PC-3 (cell line): ENCODE results near the gene NXPH2. TPM values are rescaled to one million over a fixed set of nuclear protein-coding genes. Genes with fewer than 3 reads are reported as not detected.
A peak's percentile ranks its signal among the peaks of the same experiment; 100 is the strongest.

Source experiments
- ATAC-seq: fragments of 200-7000 bp; cut with Tn5 transposase; 2 replicates; pipeline ENCODE4 v1.9.1; 2020; ENCODE audit warnings: mild to moderate bottlenecking, moderate library complexity
- BruUV-seq: library from RNA; stranded (reverse); fragments of 400-500 nt; replicated peaks from 2 replicates; lab custom pipeline; 2021; lab: Mats Ljungman, UMichigan
- CTCF ChIA-PET: fragments of 300-600 bp; sonication (Branson Sonifier 250); formaldehyde crosslinking; loops from one replicate; lab custom pipeline; 2022; ENCODE audit warnings: antibody characterized with exemption; lab: Charles Lee
- POLR2A ChIA-PET: fragments of 300-600 bp; sonication (Branson Sonifier 250); formaldehyde crosslinking; loops from one replicate; lab custom pipeline; 2022; ENCODE audit warnings: antibody characterized with exemption; ENCODE audit not compliant: unreplicated experiment; lab: Charles Lee
- DNase-seq: peaks from one replicate; pipeline ENCODE4 v3.0.0-alpha.2; 2015
- H2AFZ ChIP-seq: fragments of 300-600 bp; sonication (generic); 2 replicates; pipeline ENCODE4 v1.6.0; 2016; ENCODE audit warnings: antibody characterized with exemption, low read length
- H3F3A ChIP-seq: fragments of 300-600 bp; sonication (generic); one replicate; pipeline ENCODE4 v1.6.0; 2017; ENCODE audit warnings: antibody characterized with exemption, low read length, control low read depth, mild to moderate bottlenecking; ENCODE audit not compliant: unreplicated experiment
- H3K27ac ChIP-seq: fragments of 300-600 bp; sonication (generic); 2 replicates; pipeline ENCODE4 v1.5.1; 2016; ENCODE audit warnings: mild to moderate bottlenecking, low read length
- H3K27me3 ChIP-seq: fragments of 300-600 bp; sonication (generic); 2 replicates; pipeline ENCODE4 v1.6.1; 2016; ENCODE audit warnings: low read length, mixed read lengths
- H3K36me3 ChIP-seq: fragments of 300-600 bp; sonication (generic); 2 replicates; pipeline ENCODE4 v1.6.1; 2016; ENCODE audit warnings: low read depth, mixed run types, low read length, mixed read lengths
- H3K4me1 ChIP-seq: fragments of 300-600 bp; sonication (generic); 2 replicates; pipeline ENCODE4 v1.5.1; 2016; ENCODE audit warnings: low read length; ENCODE audit not compliant: insufficient read depth
- H3K4me2 ChIP-seq: fragments of 300-600 bp; sonication (generic); 2 replicates; pipeline ENCODE4 v1.6.0; 2016; ENCODE audit warnings: low read length
- H3K4me3 ChIP-seq: fragments of 300-600 bp; sonication (generic); 2 replicates; pipeline ENCODE4 v1.5.1; 2016; ENCODE audit warnings: mild to moderate bottlenecking, low read length, mixed read lengths
- H3K79me2 ChIP-seq: fragments of 300-600 bp; sonication (generic); 2 replicates; pipeline ENCODE4 v1.6.1; 2017; ENCODE audit warnings: low read length, mixed read lengths
- H3K9ac ChIP-seq: fragments of 300-600 bp; sonication (generic); 2 replicates; pipeline ENCODE4 v1.6.0; 2016; ENCODE audit warnings: mild to moderate bottlenecking, low read length
- H3K9me2 ChIP-seq: fragments of 300-600 bp; sonication (generic); replicated peaks from 2 replicates; pipeline ENCODE4 v1.6.1; 2016; ENCODE audit warnings: mixed run types, low read length, mixed read lengths
- H3K9me3 ChIP-seq: fragments of 300-600 bp; sonication (generic); 2 replicates; pipeline ENCODE4 v1.6.1; 2016; ENCODE audit warnings: low read length, mixed read lengths
- H4K20me1 ChIP-seq: fragments of 300-600 bp; sonication (generic); 2 replicates; pipeline ENCODE4 v1.6.1; 2016; ENCODE audit warnings: low read length, mixed read lengths
- EZH2 ChIP-seq: fragments of 300-600 bp; sonication (generic); IDR thresholded peaks from one replicate; pipeline ENCODE4 v1.6.1; 2017; ENCODE audit warnings: antibody characterized with exemption, mild to moderate bottlenecking, low read length; ENCODE audit not compliant: unreplicated experiment
- EZH2phosphoT487 ChIP-seq: fragments of 300-600 bp; sonication (generic); IDR thresholded peaks from 2 replicates; pipeline ENCODE4 v1.6.1; 2018; ENCODE audit warnings: mild to moderate bottlenecking, antibody characterized with exemption, low read length, borderline replicate concordance
- intact Hi-C: fragments of 100-400 bp; cut with micrococcal nuclease; formaldehyde crosslinking; loops from 2 replicates; pipeline ENCODE4 v1.9.0; 2023
- total RNA-seq: library from RNA; depleted of rRNA; stranded (reverse); fragments of >200 nt; gene quantifications from 2 replicates; pipeline ENCODE4 v1.2.3, GENCODE V29; 2014
- TF ChIP-seq, protein P1 (sequence below): fragments of 300-600 bp; sonication (generic); conservative IDR thresholded peaks from 2 replicates; pipeline ENCODE4 v1.5.1; 2017; ENCODE audit warnings: antibody characterized with exemption, low read depth, mild to moderate bottlenecking, low read length

The NXPH2 gene
- total RNA-seq, 1 experiment from 2014 or later: not detected

DNA sequence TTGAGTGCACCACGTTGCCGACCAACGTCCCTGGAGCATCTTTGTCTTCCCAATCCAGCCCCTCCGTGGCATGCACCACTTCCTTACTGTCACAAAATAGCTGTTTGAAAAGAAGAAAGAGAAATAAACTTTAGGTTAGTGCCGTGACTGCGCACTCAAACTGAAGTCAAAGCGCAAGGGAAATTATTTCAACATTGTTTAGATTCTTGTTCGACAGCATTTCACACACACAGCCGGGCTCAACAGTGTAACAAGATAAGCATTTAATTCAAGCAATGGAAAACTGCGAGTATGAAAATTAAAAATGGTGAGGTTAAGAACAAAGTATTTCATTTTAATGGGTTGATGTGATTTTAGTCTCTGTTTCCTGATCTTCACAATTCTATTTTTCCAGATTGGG, 108.6 kb downstream of the NXPH2 start:
- Histone ChIP-seq H2AFZ (no peak overlapping the region), H3K9ac (no peak overlapping the region), H3K4me1 (no peaks in the 10 kb centered on the region), H3K27me3 (no peaks in the 10 kb centered on the region), H3F3A (no peaks in the 10 kb centered on the region), H3K27ac (no peak overlapping the region), H3K4me2 (no peak overlapping the region), H4K20me1 (no peaks in the 10 kb centered on the region), H3K79me2 (no peaks in the 10 kb centered on the region), H3K9me2 (no peaks in the 10 kb centered on the region), H3K36me3 (no peaks in the 10 kb centered on the region), H3K9me3 (no peaks in the 10 kb centered on the region), H3K4me3 (no peak overlapping the region)
- no peak for DNase-seq
- ChIA-PET POLR2A (no interaction called here), CTCF (no interaction called here)
- TF ChIP-seq EZH2phosphoT487 (no peak), EZH2 (no peak)
- TF ChIP-seq, protein P1, sequence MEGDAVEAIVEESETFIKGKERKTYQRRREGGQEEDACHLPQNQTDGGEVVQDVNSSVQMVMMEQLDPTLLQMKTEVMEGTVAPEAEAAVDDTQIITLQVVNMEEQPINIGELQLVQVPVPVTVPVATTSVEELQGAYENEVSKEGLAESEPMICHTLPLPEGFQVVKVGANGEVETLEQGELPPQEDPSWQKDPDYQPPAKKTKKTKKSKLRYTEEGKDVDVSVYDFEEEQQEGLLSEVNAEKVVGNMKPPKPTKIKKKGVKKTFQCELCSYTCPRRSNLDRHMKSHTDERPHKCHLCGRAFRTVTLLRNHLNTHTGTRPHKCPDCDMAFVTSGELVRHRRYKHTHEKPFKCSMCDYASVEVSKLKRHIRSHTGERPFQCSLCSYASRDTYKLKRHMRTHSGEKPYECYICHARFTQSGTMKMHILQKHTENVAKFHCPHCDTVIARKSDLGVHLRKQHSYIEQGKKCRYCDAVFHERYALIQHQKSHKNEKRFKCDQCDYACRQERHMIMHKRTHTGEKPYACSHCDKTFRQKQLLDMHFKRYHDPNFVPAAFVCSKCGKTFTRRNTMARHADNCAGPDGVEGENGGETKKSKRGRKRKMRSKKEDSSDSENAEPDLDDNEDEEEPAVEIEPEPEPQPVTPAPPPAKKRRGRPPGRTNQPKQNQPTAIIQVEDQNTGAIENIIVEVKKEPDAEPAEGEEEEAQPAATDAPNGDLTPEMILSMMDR: no peak
- BruUV-seq: no TSS peak
- intact Hi-C loops: no loop called here
- ATAC-seq: no peak

DNA sequence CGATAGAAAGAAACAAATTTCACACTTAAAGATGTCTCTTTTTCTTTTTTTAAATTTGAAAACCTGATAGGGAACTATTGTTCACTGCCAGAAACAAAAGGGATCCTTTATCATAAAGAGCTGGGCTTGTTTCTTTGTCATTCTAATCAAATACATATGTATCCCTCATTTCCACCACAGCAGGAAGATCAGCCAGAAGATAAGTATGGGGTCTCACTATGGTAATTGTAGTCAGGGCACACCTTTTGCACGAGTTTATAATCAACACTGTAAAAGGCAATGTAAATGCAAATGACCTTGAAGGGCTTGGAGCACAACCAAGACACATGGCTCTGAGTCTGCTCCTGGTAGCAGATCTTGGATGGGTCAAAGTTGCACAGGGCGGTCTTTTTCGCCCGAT, 109.5 kb downstream of the NXPH2 start:
- H3K9me2 ChIP-seq: no peaks in the 10 kb centered on the region
- H3K4me2 ChIP-seq: no peak overlapping the region
- no peak overlapping the region for H3K27ac ChIP-seq
- H3K4me1 ChIP-seq: no peaks in the 10 kb centered on the region
- ChIA-PET POLR2A (no interaction called here), CTCF (no interaction called here)
- H3K79me2 ChIP-seq: no peaks in the 10 kb centered on the region
- no peaks in the 10 kb centered on the region for H4K20me1 ChIP-seq
- ATAC-seq (no peak), DNase-seq (no peak)
- H2AFZ ChIP-seq: no peak overlapping the region
- TF ChIP-seq, protein P1: no peak
- no peak for TF ChIP-seq EZH2
- no peak for TF ChIP-seq EZH2phosphoT487
- no peaks in the 10 kb centered on the region for H3K36me3 ChIP-seq
- H3F3A ChIP-seq: no peaks in the 10 kb centered on the region
- H3K4me3 ChIP-seq: no peak overlapping the region
- H3K27me3 ChIP-seq: no peaks in the 10 kb centered on the region
- H3K9me3 ChIP-seq: no peaks in the 10 kb centered on the region
- intact Hi-C loops: no loop called here
- no TSS peak for BruUV-seq
- H3K9ac ChIP-seq: no peak overlapping the region

GRCh38 chr2:138665937-138666336, 114.3 kb downstream of the NXPH2 start:
- H3K4me2 ChIP-seq: no peak overlapping the region

More at GRCh38 chr2:138665937-138666336, 114.3 kb downstream of the NXPH2 start:
- DNase-seq (peak; percentile 28), ATAC-seq (no peak)
- Histone ChIP-seq H3F3A (no peaks in the 10 kb centered on the region), H3K4me1 (no peaks in the 10 kb centered on the region), H3K9ac (no peak overlapping the region), H3K27me3 (no peaks in the 10 kb centered on the region), H3K36me3 (no peaks in the 10 kb centered on the region), H3K9me3 (no peaks in the 10 kb centered on the region), H3K27ac (no peak overlapping the region), H4K20me1 (no peaks in the 10 kb centered on the region), H3K79me2 (no peaks in the 10 kb centered on the region), H2AFZ (no peak overlapping the region), H3K4me3 (no peak overlapping the region), H3K9me2 (no peaks in the 10 kb centered on the region; the same call in 1 of the 2 replicates)
- POLR2A ChIA-PET: no interaction called here
- CTCF ChIA-PET: no interaction called here
- intact Hi-C loops: no loop called here
- no TSS peak for BruUV-seq
- TF ChIP-seq EZH2phosphoT487 (no peak), EZH2 (no peak)
- TF ChIP-seq, protein P1: no peak
